KG1 (cell line): ENCODE measurements around the gene PTPDC1.

Experiments used
- DNase-seq: peaks from one replicate; lab custom pipeline; 2025; lab: John Stamatoyannopoulos, UW

The PTPDC1 gene

DNA sequence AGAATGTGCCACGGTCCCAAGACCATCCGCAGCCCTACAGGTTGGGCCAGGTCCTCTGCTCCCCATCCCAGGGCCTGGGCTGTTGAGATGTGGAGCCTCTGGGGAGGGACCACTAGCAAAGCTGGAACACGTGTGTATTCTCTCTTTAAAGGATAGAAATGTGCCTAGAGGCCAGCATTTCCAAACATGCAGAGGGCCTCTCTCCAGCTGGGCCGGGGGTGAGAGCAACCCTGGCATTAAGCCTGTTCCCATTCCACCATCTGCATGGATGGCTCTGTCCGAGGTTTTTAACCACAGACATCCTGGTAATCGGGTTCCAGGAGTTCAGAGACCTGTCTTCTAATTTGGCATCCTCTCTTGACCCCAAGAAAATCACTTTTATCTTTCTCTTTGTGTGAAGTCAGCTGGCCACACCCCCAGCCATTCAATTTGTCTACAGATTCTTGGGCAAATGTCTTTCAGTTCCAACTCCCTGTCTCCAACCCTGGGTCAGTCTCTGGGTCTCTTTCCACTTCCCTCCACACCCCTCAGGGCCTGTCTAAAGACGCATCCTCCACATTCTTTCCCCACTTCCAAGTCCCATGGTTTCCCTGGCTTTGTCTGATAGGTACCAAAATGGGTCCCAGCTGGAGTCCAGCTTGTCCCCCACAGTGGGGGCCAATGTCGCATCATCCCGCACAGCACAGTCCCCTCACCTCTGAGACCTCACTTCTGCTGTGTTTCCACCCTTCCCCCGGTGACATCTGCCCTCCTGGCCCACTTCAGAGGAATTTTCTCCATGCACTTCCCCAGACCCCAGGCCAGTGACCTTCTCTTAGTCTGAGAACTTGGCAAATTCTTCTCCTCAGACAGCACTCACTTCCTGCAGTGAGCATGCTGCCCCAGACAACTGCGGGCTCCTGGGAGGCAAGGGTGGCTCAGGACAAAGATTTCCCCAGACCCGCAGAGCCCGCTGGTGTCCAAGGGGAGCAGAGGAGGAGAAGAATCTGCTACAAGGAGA, 56.8 kb downstream of the PTPDC1 start:
- no peak for DNase-seq

- no peak for DNase-seq
Observed at GRCh38 chr9:94142353-94142752, 58.1 kb downstream of the PTPDC1 start.

- no peak for DNase-seq
Observed at GRCh38 chr9:94144394-94144793, 60.1 kb downstream of the PTPDC1 start.

- no peak for DNase-seq
Observed at GRCh38 chr9:94145640-94146039, 61.4 kb downstream of the PTPDC1 start.

DNA sequence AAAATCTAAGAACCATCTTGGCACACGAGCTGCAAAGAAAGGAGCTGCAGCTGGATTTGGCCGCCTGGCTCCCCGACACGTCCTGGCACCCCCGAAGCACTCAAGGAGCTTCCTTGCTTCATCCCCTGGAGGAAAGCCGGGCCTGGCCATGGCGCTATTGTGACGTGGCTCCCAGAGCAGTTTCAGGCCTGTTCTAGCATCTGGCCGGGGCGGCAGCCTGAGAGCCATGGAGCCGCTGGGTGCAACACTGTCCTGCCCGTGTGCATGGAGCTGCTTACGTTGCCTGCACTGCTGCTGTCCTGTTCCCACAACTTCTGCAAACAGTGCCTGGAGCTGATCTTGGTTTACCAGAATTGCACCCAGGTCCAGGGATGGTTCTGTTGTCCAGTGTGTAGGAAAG, 63.5 kb downstream of the PTPDC1 start:
- DNase-seq = no peak

DNA sequence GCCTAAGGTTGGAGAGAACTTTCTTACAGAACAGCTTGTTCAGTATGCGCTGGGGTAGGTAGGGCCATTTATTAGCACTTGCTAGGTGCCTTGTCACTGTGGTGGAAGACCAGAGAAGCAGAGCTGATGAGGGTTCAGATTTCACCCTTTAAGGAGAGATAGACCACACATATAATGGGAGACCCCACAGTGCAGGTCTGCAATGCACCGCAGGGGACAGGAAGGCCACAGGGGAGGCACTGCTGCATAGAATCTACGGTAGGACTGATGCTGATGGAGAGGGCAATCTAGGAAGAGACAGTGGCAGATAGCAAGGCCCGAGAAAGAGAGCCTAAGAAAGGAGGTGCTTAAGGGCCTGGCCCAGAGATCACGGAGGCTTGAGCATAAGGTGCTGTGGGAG, 64.2 kb downstream of the PTPDC1 start:
- DNase-seq = no peak

GRCh38 chr9:94149696-94150095, 65.4 kb downstream of the PTPDC1 start:
- no peak for DNase-seq

DNA sequence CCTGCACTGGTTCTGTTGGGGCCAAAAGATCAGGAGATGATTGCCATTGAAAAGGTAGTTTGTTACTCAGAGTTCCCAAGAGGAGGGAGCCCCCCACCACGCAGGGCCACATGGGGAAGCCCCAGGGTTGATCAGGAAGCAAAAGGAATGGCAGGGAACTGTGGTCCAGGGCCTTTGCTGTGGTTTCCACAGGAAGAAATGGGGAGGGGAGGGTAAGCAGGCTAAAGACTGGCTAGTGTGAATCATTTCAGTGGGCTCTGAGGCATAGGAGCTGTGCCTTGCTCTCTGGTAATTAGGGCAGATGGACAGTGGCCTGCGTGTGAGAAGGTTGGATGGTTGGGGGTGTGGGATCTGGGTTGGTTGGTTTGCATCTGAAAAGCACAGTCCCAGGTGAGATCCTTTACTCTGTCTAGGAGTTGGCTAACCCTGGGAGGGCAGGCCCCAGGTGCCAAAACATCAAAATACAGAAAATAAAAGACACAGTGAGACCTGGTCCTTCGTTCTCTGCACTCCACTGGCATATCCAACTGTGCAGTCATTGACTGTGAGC, 66.1 kb downstream of the PTPDC1 start:
- DNase-seq = no peak

- no peak for DNase-seq
Observed at GRCh38 chr9:94150890-94151650, 66.8 kb downstream of the PTPDC1 start.

- DNase-seq = no peak
Observed at GRCh38 chr9:94153905-94154304, 69.6 kb downstream of the PTPDC1 start.

DNA sequence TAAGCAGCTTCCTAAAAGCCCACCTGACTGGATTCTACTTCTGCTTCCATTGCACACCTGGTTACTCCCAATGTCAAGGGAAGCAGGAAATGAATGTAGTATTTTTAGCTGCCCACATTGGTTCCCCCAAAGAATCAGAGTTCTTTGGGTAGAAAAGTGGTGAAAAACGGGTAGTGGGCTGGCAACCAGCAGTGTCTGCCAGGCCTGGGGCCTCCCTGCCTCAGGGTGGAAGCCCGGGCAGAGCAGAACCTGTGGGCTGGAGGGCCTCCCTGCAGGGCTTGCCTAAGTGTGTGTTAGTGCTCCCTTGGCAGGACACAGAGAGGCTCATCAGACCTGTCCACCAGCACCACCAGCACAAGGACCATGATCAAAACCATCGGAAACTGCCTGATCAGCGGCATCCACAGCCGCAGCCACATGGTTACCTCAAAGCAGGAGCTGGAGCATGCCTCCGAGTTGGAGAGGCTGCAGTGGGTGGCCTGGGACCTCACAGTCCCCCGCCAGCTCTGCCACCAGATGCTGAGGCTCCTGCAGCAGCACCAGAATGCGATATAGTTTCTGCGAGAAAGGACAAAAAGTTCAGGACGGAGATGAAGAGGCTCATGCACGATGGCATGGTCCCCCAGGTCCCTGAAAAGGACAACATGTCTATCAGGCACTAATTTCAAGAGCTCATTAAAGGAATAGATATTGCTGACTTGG, 72.2 kb downstream of the PTPDC1 start:
- DNase-seq = no peak

- no peak for DNase-seq
Observed at GRCh38 chr9:94157050-94157801, 73.0 kb downstream of the PTPDC1 start.
